Neuronal stem cell (in vitro differentiated cells): Measurements from ENCODE around the gene GAPVD1.
"Not testable (repeated sequence)": the region's sequence is repeated elsewhere in the genome, so short reads cannot be mapped to it uniquely, and the experiment has no call there.

Experiments
- DNase-seq: peaks from one replicate; pipeline ENCODE4 v3.0.0-alpha.2; 2013; ENCODE audit warnings: low spot score
- H2AFZ ChIP-seq: one replicate; pipeline ENCODE4 v1.6.1; 2013; ENCODE audit warnings: mild to moderate bottlenecking, low read length, inconsistent platforms
- H2AK5ac ChIP-seq: 2 replicates; pipeline ENCODE4 v1.6.1; 2013; ENCODE audit warnings: low read depth, mild to moderate bottlenecking, inconsistent platforms, low read length, moderate library complexity, mixed read lengths
- H2BK120ac ChIP-seq: 2 replicates; pipeline ENCODE4 v1.6.1; 2013; ENCODE audit warnings: low read depth, mild to moderate bottlenecking, inconsistent platforms, low read length, moderate library complexity, mixed read lengths
- H2BK12ac ChIP-seq: one replicate; pipeline ENCODE4 v1.6.1; 2013; ENCODE audit warnings: low read length, inconsistent platforms
- H2BK15ac ChIP-seq: 2 replicates; pipeline ENCODE4 v1.6.1; 2013; ENCODE audit warnings: mild to moderate bottlenecking, low read length, inconsistent platforms, mixed read lengths
- H2BK5ac ChIP-seq: one replicate; pipeline ENCODE4 v1.6.1; 2013; ENCODE audit warnings: inconsistent platforms, mild to moderate bottlenecking, low read length, moderate library complexity
- H3K14ac ChIP-seq: one replicate; pipeline ENCODE4 v1.6.1; 2013; ENCODE audit warnings: low read length, inconsistent platforms
- H3K18ac ChIP-seq: 2 replicates; pipeline ENCODE4 v1.6.1; 2013; ENCODE audit warnings: low read length, inconsistent platforms
- H3K23ac ChIP-seq: 2 replicates; pipeline ENCODE4 v1.6.1; 2013; ENCODE audit warnings: low read depth, mild to moderate bottlenecking, mixed read lengths, low read length, inconsistent platforms; ENCODE audit not compliant: poor library complexity
- H3K27ac ChIP-seq: replicated peaks from 3 replicates; pipeline ENCODE4 v1.5.1; 2013; ENCODE audit warnings: low read length, inconsistent platforms
- H3K27me3 ChIP-seq, 3 experiments: 2 replicates each; pipeline ENCODE4 v1.6.1; 2013; ENCODE audit warnings: low read length in 3 of 3, mild to moderate bottlenecking in 2 of 3, inconsistent platforms in 1 of 3, low read depth in 1 of 3, mixed read lengths in 1 of 3, moderate library complexity in 1 of 3; ENCODE audit not compliant: control insufficient read depth in 3 of 3, insufficient read depth in 3 of 3
- H3K36me3 ChIP-seq, 2 donors: replicated peaks in 1 of 2; 2 replicates each; pipeline ENCODE4 v1.6.1; 2013; ENCODE audit warnings: low read length in 2 of 2; ENCODE audit not compliant: control insufficient read depth in 2 of 2, insufficient read depth in 2 of 2
- H3K4ac ChIP-seq: 2 replicates; pipeline ENCODE4 v1.6.1; 2013; ENCODE audit warnings: inconsistent platforms, mild to moderate bottlenecking, low read length, moderate library complexity
- H3K4me1 ChIP-seq, 2 donors: 1 replicate in 1 of 2; 2 replicates in 1 of 2; pipeline ENCODE4 v1.6.1; 2013; ENCODE audit warnings: low read length in 2 of 2, low read depth in 1 of 2; ENCODE audit not compliant: control insufficient read depth in 2 of 2, insufficient read depth in 1 of 2
- H3K4me2 ChIP-seq: one replicate; pipeline ENCODE4 v1.6.1; 2013; ENCODE audit warnings: mild to moderate bottlenecking, low read length, inconsistent platforms; ENCODE audit not compliant: insufficient read depth, poor library complexity, severe bottlenecking
- H3K4me3 ChIP-seq, 2 donors: 2 replicates each; pipeline ENCODE4 v1.5.1; 2013; ENCODE audit warnings: low read length in 2 of 2, mild to moderate bottlenecking in 2 of 2, inconsistent platforms in 1 of 2, moderate library complexity in 1 of 2
- H3K79me1 ChIP-seq: one replicate; pipeline ENCODE4 v1.6.1; 2013; ENCODE audit warnings: low read depth, mild to moderate bottlenecking, inconsistent platforms, low read length, moderate library complexity
- H3K9ac ChIP-seq: one replicate; pipeline ENCODE4 v1.6.1; 2013; ENCODE audit warnings: mild to moderate bottlenecking, low read depth, low read length, inconsistent platforms; ENCODE audit not compliant: poor library complexity
- H3K9me3 ChIP-seq, 2 donors: replicated peaks in 1 of 2; 2 replicates each; pipeline versions ENCODE3 to v1.6.1; 2013; ENCODE audit warnings: low read length in 2 of 2, mild to moderate bottlenecking in 2 of 2, inconsistent platforms in 1 of 2, low read depth in 1 of 2, mixed read lengths in 1 of 2, moderate library complexity in 1 of 2; ENCODE audit not compliant: control insufficient read depth in 2 of 2, insufficient read depth in 1 of 2
- H4K8ac ChIP-seq: one replicate; pipeline ENCODE4 v1.6.1; 2013; ENCODE audit warnings: low read depth, mild to moderate bottlenecking, inconsistent platforms, low read length, moderate library complexity
- H4K91ac ChIP-seq: one replicate; pipeline ENCODE4 v1.6.1; 2013; ENCODE audit warnings: low read length, low read depth, mild to moderate bottlenecking, inconsistent platforms; ENCODE audit not compliant: poor library complexity
- WGBS, 2 donors: extraction: QIAGEN DNeasy Blood & Tissue Kit; methylation state at CpG; one replicate each; pipeline ENCODE4 v1.1.7; 2013; ENCODE audit warnings: missing lambda C conversion rate in 2 of 2, mixed read lengths in 1 of 2; ENCODE audit not compliant: insufficient read length in 2 of 2, insufficient replicate concordance in 1 of 2; ENCODE audit errors: extremely low coverage in 2 of 2; 5-methylcytosine and 5-hydroxymethylcytosine counted together

The GAPVD1 gene

GRCh38 chr9:125224858-125225257 lies 36.8 kb upstream of the GAPVD1 start:
- H3K4me1 ChIP-seq, H3K79me1 ChIP-seq, H2AFZ ChIP-seq, DNase-seq, H3K18ac ChIP-seq, H2BK15ac ChIP-seq, H2BK120ac ChIP-seq, H3K27ac ChIP-seq, H3K4me3 ChIP-seq, H3K9me3 ChIP-seq, H3K14ac ChIP-seq, H2BK5ac ChIP-seq, H3K9ac ChIP-seq, H2AK5ac ChIP-seq, H3K23ac ChIP-seq, H3K27me3 ChIP-seq, H4K8ac ChIP-seq, H3K4ac ChIP-seq, H2BK12ac ChIP-seq, H3K4me2 ChIP-seq, H4K91ac ChIP-seq: not testable (repeated sequence)
- H3K36me3 ChIP-seq = peaks cover 2 to 44% of the 10 kb centered on the region in 2 donors

DNA sequence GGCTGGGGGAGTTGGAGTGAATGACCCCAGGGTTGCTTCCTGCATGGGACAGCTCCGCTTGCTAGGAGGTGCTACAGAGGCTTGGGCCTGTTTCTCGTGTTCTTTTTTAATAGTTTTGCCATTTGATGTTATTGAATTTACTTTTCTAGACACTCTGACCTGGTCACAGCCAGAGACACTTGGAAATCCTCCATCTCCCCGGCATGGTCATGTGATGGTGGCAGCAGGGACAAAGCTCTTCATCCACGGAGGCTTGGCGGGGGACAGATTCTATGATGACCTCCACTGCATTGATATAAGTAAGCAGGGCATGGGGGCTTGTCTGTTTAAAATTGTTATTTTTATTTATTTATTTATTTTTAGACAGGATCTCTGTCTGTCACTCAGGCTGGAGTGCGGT lies 33.9 kb upstream of the GAPVD1 start:
- Histone ChIP-seq H4K91ac (no peak overlapping the region), H3K27ac (no peak overlapping the region), H2BK15ac (no peak overlapping the region), H3K36me3 (peaks cover 4 to 33% of the 10 kb centered on the region in 2 donors), H2BK12ac (no peak overlapping the region), H2BK5ac (no peak overlapping the region), H2BK120ac (no peak overlapping the region), H4K8ac (no peak overlapping the region), H3K27me3 (no peaks in the 10 kb centered on the region), H3K4ac (no peak overlapping the region), H3K9ac (no peak overlapping the region), H3K14ac (no peak overlapping the region), H3K9me3 (peaks cover 0 to 1% of the 10 kb centered on the region in 2 donors), H2AK5ac (no peak overlapping the region), H3K4me3 (no peak overlapping the region), H3K79me1 (no peaks in the 10 kb centered on the region), H3K4me1 (no peaks in the 10 kb centered on the region), H3K18ac (no peak overlapping the region), H2AFZ (no peak overlapping the region), H3K23ac (no peak overlapping the region), H3K4me2 (no peak overlapping the region)
- no peak for DNase-seq
- no CpG with 5 or more reads among the region's 6 CpGs for WGBS, 2 donors

DNA sequence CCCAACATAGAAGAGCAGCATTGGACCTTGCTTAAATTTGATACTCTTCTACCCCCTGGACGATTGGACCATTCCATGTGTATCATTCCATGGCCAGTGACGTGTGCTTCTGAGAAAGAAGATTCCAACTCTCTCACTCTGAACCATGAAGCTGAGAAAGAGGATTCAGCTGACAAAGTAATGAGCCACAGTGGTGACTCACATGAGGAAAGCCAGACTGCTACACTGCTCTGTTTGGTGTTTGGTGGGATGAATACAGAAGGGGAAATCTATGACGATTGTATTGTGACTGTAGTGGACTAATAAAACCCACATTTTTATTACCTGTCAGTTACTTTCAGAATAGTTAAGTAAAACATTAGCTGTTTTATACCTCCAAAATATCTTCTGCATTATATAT lies 27.9 kb upstream of the GAPVD1 start:
- H3K27ac ChIP-seq = no peak overlapping the region
- peaks cover 0 to 1% of the 10 kb centered on the region in 2 donors for H3K9me3 ChIP-seq
- no peak overlapping the region for H4K91ac ChIP-seq
- no peak overlapping the region for H2BK5ac ChIP-seq
- no peak overlapping the region for H4K8ac ChIP-seq
- no peak overlapping the region for H2BK120ac ChIP-seq
- no peak overlapping the region for H3K4ac ChIP-seq
- no peak overlapping the region for H2AK5ac ChIP-seq
- no peak overlapping the region for H3K23ac ChIP-seq
- H3K14ac ChIP-seq = no peak overlapping the region
- no peak overlapping the region for H3K4me3 ChIP-seq
- peaks cover 0 to 2% (median 0%) of the 10 kb centered on the region in 3 experiments for H3K27me3 ChIP-seq
- H3K9ac ChIP-seq = no peak overlapping the region
- H2BK12ac ChIP-seq = no peak overlapping the region
- H2BK15ac ChIP-seq = no peak overlapping the region
- no peak overlapping the region for H2AFZ ChIP-seq
- H3K36me3 ChIP-seq = peaks cover 21 to 70% of the 10 kb centered on the region in 2 donors
- H3K79me1 ChIP-seq = peaks cover 1% of the 10 kb centered on the region
- peaks cover 2 to 6% of the 10 kb centered on the region in 2 donors for H3K4me1 ChIP-seq
- no peak overlapping the region for H3K18ac ChIP-seq
- WGBS, 2 donors = no CpG with 5 or more reads among the region's 3 CpGs
- DNase-seq = no peak
- H3K4me2 ChIP-seq = no peak overlapping the region

GRCh38 chr9:125234099-125234498 lies 27.5 kb upstream of the GAPVD1 start:
- H3K36me3 ChIP-seq = peaks cover 24 to 73% of the 10 kb centered on the region in 2 donors
- not testable (repeated sequence) for H2AK5ac ChIP-seq, H4K8ac ChIP-seq, H3K79me1 ChIP-seq, H3K27ac ChIP-seq, H3K9me3 ChIP-seq, H2BK12ac ChIP-seq, H3K14ac ChIP-seq, H3K9ac ChIP-seq, H3K23ac ChIP-seq, H2BK120ac ChIP-seq, H2AFZ ChIP-seq, H2BK5ac ChIP-seq, H2BK15ac ChIP-seq, H3K4ac ChIP-seq, H3K18ac ChIP-seq, H4K91ac ChIP-seq, H3K27me3 ChIP-seq, DNase-seq, H3K4me3 ChIP-seq, H3K4me2 ChIP-seq, H3K4me1 ChIP-seq
- no CpG with 5 or more reads among the region's 8 CpGs for whole genome bisulfite sequencing, 2 donors
